DOHH2 (cell line): Measurements from ENCODE around the gene SLC35A3.

Source experiments
- CTCF ChIP-seq: fragments of 200-600 bp; sonication (generic); IDR thresholded peaks from one replicate; pipeline ENCODE4 v1.5.1; 2014; ENCODE audit warnings: antibody characterized with exemption, mild to moderate bottlenecking, low read depth, low read length; ENCODE audit not compliant: poor library complexity, severe bottlenecking
- EZH2phosphoT487 ChIP-seq: fragments of 200-600 bp; sonication (generic); IDR thresholded peaks from 2 replicates; pipeline ENCODE4 v1.6.1; 2017; ENCODE audit warnings: borderline replicate concordance, mild to moderate bottlenecking, antibody characterized with exemption, low read length, moderate library complexity, mixed read lengths

- TF ChIP-seq CTCF (no peak), EZH2phosphoT487 (no peak)
Observed at GRCh38 chr1:100070201-100070939, 100.6 kb downstream of the SLC35A3 start.
